HG02763 (cell line): ENCODE results near the gene TRMT13.
"Not testable (repeated sequence)": the region's sequence is repeated elsewhere in the genome, so short reads cannot be mapped to it uniquely, and the experiment has no call there.

ENCODE experiments used
- ATAC-seq: cut with Tn5 transposase; IDR thresholded peaks from one replicate; pipeline ENCODE4 v1.9.1; 2021; ENCODE audit warnings: mild to moderate bottlenecking, moderate library complexity; ENCODE audit not compliant: unreplicated experiment

Gene TRMT13

GRCh38 chr1:100152271-100152670, 19.3 kb downstream of the TRMT13 start:
- peak; percentile 74 for ATAC-seq

- ATAC-seq, result no peak
These were observed 29.9 kb downstream of the TRMT13 start for GRCh38 chr1:100162881-100163280.

GRCh38 chr1:100164216-100164615, 31.3 kb downstream of the TRMT13 start:
- no peak for ATAC-seq

GRCh38 chr1:100164702-100165101, 31.7 kb downstream of the TRMT13 start:
- ATAC-seq, result no peak

- ATAC-seq, result no peak
These were observed 35.1 kb downstream of the TRMT13 start for GRCh38 chr1:100168051-100168450.

- ATAC-seq, result no peak
These were observed 44.5 kb downstream of the TRMT13 start for GRCh38 chr1:100177295-100178041.

GRCh38 chr1:100178091-100178490, 45.1 kb downstream of the TRMT13 start, which contains the start of gene LRRC39:
Gene LRRC39 (minus strand): TSS chr1:100178256. CDS start chr1:100168516, 9,740 bp downstream.
- ATAC-seq, result no peak

- ATAC-seq, result no peak
These were observed 50.4 kb downstream of the TRMT13 start for GRCh38 chr1:100183370-100183769.

GRCh38 chr1:100184536-100184935, 51.6 kb downstream of the TRMT13 start:
- peak; percentile 61 for ATAC-seq

- ATAC-seq, result no peak
These were observed 54.9 kb downstream of the TRMT13 start for GRCh38 chr1:100187912-100188311.

GRCh38 chr1:100188617-100189016, 55.7 kb downstream of the TRMT13 start:
- ATAC-seq, result peak; percentile 60

GRCh38 chr1:100198596-100198995, 65.6 kb downstream of the TRMT13 start:
- no peak for ATAC-seq

GRCh38 chr1:100200060-100200459, 67.1 kb downstream of the TRMT13 start:
- ATAC-seq, result not testable (repeated sequence)
